SK-N-SH (cell line): Measurements from ENCODE around the gene ARHGAP45. TPM values are rescaled to one million over a fixed set of nuclear protein-coding genes. Genes with fewer than 3 reads are reported as not detected.

Experiments
- CTCF ChIA-PET: fragments of 300-600, 350-600 bp; formaldehyde crosslinking; extraction: SDS; loops from one replicate; lab custom pipeline; 2021; lab: Yijun Ruan, JAX
- POLR2A ChIA-PET: fragments of 350-600 bp; sonication (Branson Sonifier 250); formaldehyde crosslinking; extraction: SDS; loops from one replicate; lab custom pipeline; 2020; ENCODE audit warnings: antibody characterized with exemption, inconsistent platforms; lab: Yijun Ruan, JAX
- DNase-seq: peaks from one replicate; pipeline ENCODE4 v3.0.0; 2012
- H2AFZ ChIP-seq: fragments of 200-600 bp; sonication (generic); 2 replicates; pipeline ENCODE4 v1.8.1; 2016; ENCODE audit warnings: antibody characterized with exemption, mild to moderate bottlenecking, low read depth
- H3F3A ChIP-seq: fragments of 200-600 bp; sonication (generic); replicated peaks from 2 replicates; pipeline ENCODE3; 2016; ENCODE audit warnings: antibody characterized with exemption, mild to moderate bottlenecking; ENCODE audit not compliant: insufficient read depth
- H3K27ac ChIP-seq, 2 experiments: fragments of 200-500 bp in 1 of 2; fragments of 200-600 bp in 1 of 2; sonication (Bioruptor generic) in 1 of 2; sonication (generic), shearing (Covaris generic) in 1 of 2; 2 replicates each; pipeline versions ENCODE4 v1.5.1 to v1.6.1; 2014 to 2016; ENCODE audit warnings: low read depth in 2 of 2, inconsistent platforms in 1 of 2, low read length in 1 of 2, mild to moderate bottlenecking in 1 of 2, mixed read lengths in 1 of 2
- H3K27me3 ChIP-seq: fragments of 200-600 bp; sonication (generic), shearing (Covaris generic); 2 replicates; pipeline ENCODE4 v1.6.1; 2016; ENCODE audit warnings: mixed run types; ENCODE audit not compliant: insufficient read depth
- H3K36me3 ChIP-seq, 2 experiments: fragments of 200-500 bp in 1 of 2; fragments of 200-600 bp in 1 of 2; sonication (Bioruptor generic) in 1 of 2; sonication (generic) in 1 of 2; replicated peaks in 1 of 2; 2 replicates each; pipeline versions ENCODE3 to v1.5.1; 2014 to 2016; ENCODE audit warnings: low read length in 1 of 2, mild to moderate bottlenecking in 1 of 2; ENCODE audit not compliant: insufficient read depth in 2 of 2, control insufficient read depth in 1 of 2
- H3K4me1 ChIP-seq, 2 experiments: fragments of 200-500 bp in 1 of 2; fragments of 200-600 bp in 1 of 2; sonication (Bioruptor generic) in 1 of 2; sonication (generic), shearing (Covaris generic) in 1 of 2; 2 replicates each; pipeline versions ENCODE4 v1.5.1 to v1.6.1; 2014 to 2016; ENCODE audit warnings: low read depth in 1 of 2, low read length in 1 of 2, mixed run types in 1 of 2; ENCODE audit not compliant: insufficient read depth in 2 of 2, control insufficient read depth in 1 of 2
- H3K4me2 ChIP-seq: fragments of 200-600 bp; sonication (generic), shearing (Covaris generic); 2 replicates; pipeline ENCODE4 v1.6.1; 2017; ENCODE audit warnings: mixed run types
- H3K4me3 ChIP-seq, 2 experiments: fragments of 200-500 bp in 1 of 2; fragments of 200-600 bp in 1 of 2; sonication (Bioruptor generic) in 1 of 2; sonication (generic), shearing (Covaris generic) in 1 of 2; 2 replicates each; pipeline versions ENCODE4 v1.5.1 to v1.8.1; 2014 to 2016; ENCODE audit warnings: low read depth in 2 of 2, inconsistent platforms in 1 of 2, low read length in 1 of 2, mild to moderate bottlenecking in 1 of 2, mixed read lengths in 1 of 2, moderate library complexity in 1 of 2
- H3K79me2 ChIP-seq: fragments of 200-600 bp; sonication (generic); 2 replicates; pipeline ENCODE4 v1.8.1; 2017; ENCODE audit warnings: mild to moderate bottlenecking; ENCODE audit not compliant: insufficient read depth
- H3K9ac ChIP-seq: fragments of 200-600 bp; sonication (generic); 2 replicates; pipeline ENCODE4 v1.6.1; 2017; ENCODE audit warnings: mixed run types
- H3K9me2 ChIP-seq: fragments of 200-600 bp; sonication (generic); 2 replicates; pipeline ENCODE4 v1.6.1; 2017; ENCODE audit warnings: mixed run types
- H3K9me3 ChIP-seq: fragments of 200-600 bp; sonication (generic); 2 replicates; pipeline ENCODE4 v1.6.1; 2017; ENCODE audit warnings: mixed run types, mild to moderate bottlenecking, moderate library complexity
- H4K20me1 ChIP-seq: fragments of 200-600 bp; sonication (generic); 2 replicates; pipeline ENCODE4 v1.6.1; 2017; ENCODE audit warnings: mild to moderate bottlenecking, mixed run types; ENCODE audit not compliant: insufficient read depth
- EP300 ChIP-seq, 2 experiments: IDR thresholded peaks; 2 replicates each; pipeline versions ENCODE4 v1.4.0 to v1.6.1; 2012; ENCODE audit warnings: borderline replicate concordance in 1 of 2, low read depth in 1 of 2, low read length in 1 of 2
- FOSL2 ChIP-seq: IDR thresholded peaks from 2 replicates; pipeline ENCODE4 v1.4.0; 2012; ENCODE audit warnings: low read depth, mild to moderate bottlenecking, moderate library complexity, borderline replicate concordance
- FOXJ3 ChIP-seq: sonication (generic); formaldehyde crosslinking; IDR thresholded peaks from 2 replicates; pipeline ENCODE4 v1.5.1; 2020; ENCODE audit warnings: mild to moderate bottlenecking, missing genetic modification reagents
- FOXM1 ChIP-seq: IDR thresholded peaks from 2 replicates; pipeline ENCODE4 v1.4.0; 2012; ENCODE audit warnings: low read depth, mild to moderate bottlenecking
- GABPA ChIP-seq: IDR thresholded peaks from 2 replicates; pipeline ENCODE4 v1.4.0; 2012; ENCODE audit warnings: low read depth, mild to moderate bottlenecking
- GATA2 ChIP-seq: sonication (generic); formaldehyde crosslinking; IDR thresholded peaks from 2 replicates; pipeline ENCODE4 v1.5.0; 2020; ENCODE audit warnings: mild to moderate bottlenecking, missing genetic modification reagents
- JUND ChIP-seq: IDR thresholded peaks from 2 replicates; pipeline ENCODE4 v1.4.0; 2012
- MXI1 ChIP-seq: IDR thresholded peaks from 2 replicates; pipeline ENCODE4 v1.6.1; 2012; ENCODE audit warnings: mild to moderate bottlenecking, low read depth, low read length, improper control_type of control experiment
- NFIC ChIP-seq: IDR thresholded peaks from 2 replicates; pipeline ENCODE4 v1.4.0; 2012; ENCODE audit warnings: borderline replicate concordance
- NRF1 ChIP-seq: IDR thresholded peaks from 2 replicates; pipeline ENCODE4 v1.6.1; 2012; ENCODE audit warnings: low read depth, mild to moderate bottlenecking, low read length
- POLR2AphosphoS5 ChIP-seq: IDR thresholded peaks from 2 replicates; pipeline ENCODE4 v1.6.1; 2012; ENCODE audit warnings: low read depth, low read length
- RAD21 ChIP-seq: IDR thresholded peaks from 2 replicates; pipeline ENCODE4 v1.6.1; 2012; ENCODE audit warnings: mild to moderate bottlenecking, low read length
- RXRA ChIP-seq: IDR thresholded peaks from 2 replicates; pipeline ENCODE4 v1.4.0; 2012; ENCODE audit warnings: low read depth, mild to moderate bottlenecking, borderline replicate concordance
- SIN3A ChIP-seq: IDR thresholded peaks from 2 replicates; pipeline ENCODE4 v1.6.1; 2012; ENCODE audit warnings: low read depth, mild to moderate bottlenecking, low read length, moderate library complexity, borderline replicate concordance
- SMC3 ChIP-seq: IDR thresholded peaks from 2 replicates; pipeline ENCODE4 v1.6.1; 2012; ENCODE audit warnings: low read depth, low read length, improper control_type of control experiment
- TCF12 ChIP-seq: IDR thresholded peaks from 2 replicates; pipeline ENCODE4 v1.4.0; 2012
- TEAD4 ChIP-seq: IDR thresholded peaks from 2 replicates; pipeline ENCODE4 v1.4.0; 2012; ENCODE audit warnings: mild to moderate bottlenecking, borderline replicate concordance; ENCODE audit not compliant: insufficient read depth
- YY1 ChIP-seq: IDR thresholded peaks from 2 replicates; pipeline ENCODE4 v1.4.0; 2012; ENCODE audit warnings: low read depth, mild to moderate bottlenecking
- WGBS: methylation state at CpG from one replicate; pipeline ENCODE4 v1.1.6; 2017; ENCODE audit warnings: low lambda C conversion rate; 5-methylcytosine and 5-hydroxymethylcytosine counted together
- polyA plus RNA-seq, 3 experiments: library from polyadenylated mRNA; depleted of rRNA; stranded (reverse); fragments of >200 nt; gene quantifications; 2 replicates each; pipeline ENCODE4 v1.2.3, GENCODE V29; 2012
- TF ChIP-seq, protein P1 (sequence below): IDR thresholded peaks from 2 replicates; pipeline ENCODE4 v1.4.0; 2012; ENCODE audit warnings: low read depth
- TF ChIP-seq, protein P2 (sequence below): fragments of 150-350 bp; IDR thresholded peaks from 2 replicates; pipeline ENCODE4 v1.6.1; 2016; ENCODE audit warnings: mild to moderate bottlenecking, low read depth, low read length
- TF ChIP-seq, protein P3 (sequence below): IDR thresholded peaks from 2 replicates; pipeline ENCODE4 v1.4.0; 2012; ENCODE audit warnings: low read depth, borderline replicate concordance
- TF ChIP-seq, protein P4 (sequence below): fragments of 200-600 bp; sonication (generic); IDR thresholded peaks from 2 replicates; pipeline ENCODE4 v1.6.1; 2017; ENCODE audit warnings: antibody characterized with exemption, mild to moderate bottlenecking, moderate library complexity

Gene ARHGAP45
- polyA plus RNA-seq, 1 of the 3 experiments (the other 2 are of a cell fraction): 4.2 TPM

GRCh38 chr19:1074544-1075283 lies 7.7 kb downstream of the ARHGAP45 start:
- no peaks in the 10 kb centered on the region for H3K36me3 ChIP-seq
- H3K9me2 ChIP-seq: no peaks in the 10 kb centered on the region
- peak overlapping the region in 1 of 2 experiments; percentile 84; a peak in 2 of 4 replicates for H3K27ac ChIP-seq
- TF ChIP-seq POLR2AphosphoS5 (peak; percentile 89), GABPA (0 out of 2 replicates have a peak, but pooled peaks have one; percentile 17), SIN3A (peak; percentile 35; the same call in 1 of the 2 replicates), NRF1 (peak; percentile 85), FOXJ3 (CRISPR knock-in tag) (0 out of 2 replicates have a peak, but pooled peaks have one; percentile 20), FOXM1 (no peak), JUND (no peak), NFIC (peak; percentile 74; the same call in 1 of the 2 replicates)
- TF ChIP-seq, protein P1, sequence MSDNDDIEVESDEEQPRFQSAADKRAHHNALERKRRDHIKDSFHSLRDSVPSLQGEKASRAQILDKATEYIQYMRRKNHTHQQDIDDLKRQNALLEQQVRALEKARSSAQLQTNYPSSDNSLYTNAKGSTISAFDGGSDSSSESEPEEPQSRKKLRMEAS: 0 out of 2 replicates have a peak, but pooled peaks have one; percentile 26
- TF ChIP-seq, protein P2, sequence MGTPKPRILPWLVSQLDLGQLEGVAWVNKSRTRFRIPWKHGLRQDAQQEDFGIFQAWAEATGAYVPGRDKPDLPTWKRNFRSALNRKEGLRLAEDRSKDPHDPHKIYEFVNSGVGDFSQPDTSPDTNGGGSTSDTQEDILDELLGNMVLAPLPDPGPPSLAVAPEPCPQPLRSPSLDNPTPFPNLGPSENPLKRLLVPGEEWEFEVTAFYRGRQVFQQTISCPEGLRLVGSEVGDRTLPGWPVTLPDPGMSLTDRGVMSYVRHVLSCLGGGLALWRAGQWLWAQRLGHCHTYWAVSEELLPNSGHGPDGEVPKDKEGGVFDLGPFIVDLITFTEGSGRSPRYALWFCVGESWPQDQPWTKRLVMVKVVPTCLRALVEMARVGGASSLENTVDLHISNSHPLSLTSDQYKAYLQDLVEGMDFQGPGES: no peak
- TF ChIP-seq, protein P3, sequence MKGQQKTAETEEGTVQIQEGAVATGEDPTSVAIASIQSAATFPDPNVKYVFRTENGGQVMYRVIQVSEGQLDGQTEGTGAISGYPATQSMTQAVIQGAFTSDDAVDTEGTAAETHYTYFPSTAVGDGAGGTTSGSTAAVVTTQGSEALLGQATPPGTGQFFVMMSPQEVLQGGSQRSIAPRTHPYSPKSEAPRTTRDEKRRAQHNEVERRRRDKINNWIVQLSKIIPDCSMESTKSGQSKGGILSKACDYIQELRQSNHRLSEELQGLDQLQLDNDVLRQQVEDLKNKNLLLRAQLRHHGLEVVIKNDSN: no peak
- CTCF ChIA-PET: interaction anchor here (0.6 to 3.3 kb wide), 3 partner anchors 10 to 169 kb away, joined by 3 to 13 read pairs (median 8); no protein-coding TSS in a partner anchor
- H3K9me3 ChIP-seq: no peaks in the 10 kb centered on the region
- H3K27me3 ChIP-seq: peaks cover 13% of the 10 kb centered on the region
- H3K4me3 ChIP-seq: peak overlapping the region; percentile 53 to 71
- H3K9ac ChIP-seq: peak overlapping the region; percentile 41; the same call in 1 of the 2 replicates
- DNase-seq: peak; percentile 100
- peaks cover 0 to 10% of the 10 kb centered on the region in 2 experiments; a peak in 1 of 4 replicates for H3K4me1 ChIP-seq
- H2AFZ ChIP-seq: peak overlapping the region; percentile 97; the same call in 1 of the 2 replicates
- 7% methylated on average over 6 of the region's 54 CpGs for WGBS
- no peaks in the 10 kb centered on the region for H3K79me2 ChIP-seq
- peak overlapping the region; percentile 89 for H3K4me2 ChIP-seq
- H4K20me1 ChIP-seq: no peaks in the 10 kb centered on the region
- POLR2A ChIA-PET: interaction anchor here (0.5 to 1.1 kb wide), 6 partner anchors 10 to 194 kb away, joined by 3 to 5 read pairs (median 4); partner anchors contain the start of genes CIRBP and RNU6-9
- peaks cover 18% of the 10 kb centered on the region for H3F3A ChIP-seq

DNA sequence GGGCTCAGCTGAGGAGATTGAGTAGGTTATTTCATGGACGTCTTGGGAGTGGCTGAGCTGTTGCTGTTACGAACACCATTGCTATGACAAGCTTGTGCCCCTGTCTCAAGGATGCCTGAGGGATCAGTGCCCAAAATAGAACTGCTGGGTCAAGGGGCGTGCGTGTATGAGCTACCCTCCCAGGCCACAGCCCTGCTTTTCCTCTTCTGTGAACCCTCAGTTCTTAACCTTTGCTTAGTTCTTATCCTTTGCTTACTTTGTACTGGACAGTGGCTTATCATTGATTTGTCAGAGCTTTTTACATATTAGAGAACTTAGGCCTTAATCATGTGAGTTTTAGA lies 9.0 kb downstream of the ARHGAP45 start:
- Histone ChIP-seq H3K4me3 (no peak overlapping the region), H3K79me2 (no peaks in the 10 kb centered on the region), H3K9ac (no peak overlapping the region), H3K9me3 (no peaks in the 10 kb centered on the region), H3K27ac (no peak overlapping the region), H3K36me3 (no peaks in the 10 kb centered on the region), H3K4me1 (peaks cover 0 to 16% of the 10 kb centered on the region in 2 experiments; a peak in 1 of 4 replicates), H3K27me3 (0 out of 2 replicates have a peak, but pooled peaks cover under 1% of the 10 kb centered on the region), H4K20me1 (no peaks in the 10 kb centered on the region), H3F3A (peaks cover 15% of the 10 kb centered on the region), H2AFZ (no peak overlapping the region), H3K9me2 (no peaks in the 10 kb centered on the region), H3K4me2 (no peak overlapping the region)
- ChIA-PET POLR2A (no interaction called here), CTCF (interaction anchor here (1.3 to 3.3 kb wide), 4 partner anchors 11 to 191 kb away, joined by 5 to 13 read pairs (median 6); no protein-coding TSS in a partner anchor)
- no peak for DNase-seq
- 98% methylated on average over 4 of the region's 4 CpGs for WGBS
- TF ChIP-seq YY1: no peak
- no peak for TF ChIP-seq RXRA
- TF ChIP-seq JUND: no peak
- TF ChIP-seq GABPA: no peak
- TF ChIP-seq GATA2 (CRISPR knock-in tag): no peak
- TF ChIP-seq, protein P4, sequence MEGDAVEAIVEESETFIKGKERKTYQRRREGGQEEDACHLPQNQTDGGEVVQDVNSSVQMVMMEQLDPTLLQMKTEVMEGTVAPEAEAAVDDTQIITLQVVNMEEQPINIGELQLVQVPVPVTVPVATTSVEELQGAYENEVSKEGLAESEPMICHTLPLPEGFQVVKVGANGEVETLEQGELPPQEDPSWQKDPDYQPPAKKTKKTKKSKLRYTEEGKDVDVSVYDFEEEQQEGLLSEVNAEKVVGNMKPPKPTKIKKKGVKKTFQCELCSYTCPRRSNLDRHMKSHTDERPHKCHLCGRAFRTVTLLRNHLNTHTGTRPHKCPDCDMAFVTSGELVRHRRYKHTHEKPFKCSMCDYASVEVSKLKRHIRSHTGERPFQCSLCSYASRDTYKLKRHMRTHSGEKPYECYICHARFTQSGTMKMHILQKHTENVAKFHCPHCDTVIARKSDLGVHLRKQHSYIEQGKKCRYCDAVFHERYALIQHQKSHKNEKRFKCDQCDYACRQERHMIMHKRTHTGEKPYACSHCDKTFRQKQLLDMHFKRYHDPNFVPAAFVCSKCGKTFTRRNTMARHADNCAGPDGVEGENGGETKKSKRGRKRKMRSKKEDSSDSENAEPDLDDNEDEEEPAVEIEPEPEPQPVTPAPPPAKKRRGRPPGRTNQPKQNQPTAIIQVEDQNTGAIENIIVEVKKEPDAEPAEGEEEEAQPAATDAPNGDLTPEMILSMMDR: no peak
- no peak for TF ChIP-seq RAD21
- TF ChIP-seq TEAD4: no peak
- TF ChIP-seq, protein P1: no peak
- no peak for TF ChIP-seq EP300 (IDR thresholded peaks at IDR 0.05; ENCODE audit: borderline replicate concordance in 1 of 2, low read depth in 1 of 2, low read length in 1 of 2)
- TF ChIP-seq FOSL2: no peak
- TF ChIP-seq MXI1: no peak
- TF ChIP-seq TCF12: no peak
- TF ChIP-seq, protein P3: no peak
- TF ChIP-seq SMC3: no peak
